CD4-positive, alpha-beta T cell (primary cell): ENCODE data around the gene EEF1A1. TPM values are rescaled to one million over a fixed set of nuclear protein-coding genes. Genes with fewer than 3 reads are reported as not detected.

Source experiments
- ATAC-seq: fragments of 200-7000 bp; cut with Tn5 transposase; one replicate; pipeline ENCODE4 v1.10.0; 2022; ENCODE audit warnings: mild to moderate bottlenecking; ENCODE audit not compliant: poor library complexity
- CTCF ChIA-PET: fragments of 350-600 bp; sonication (Branson Sonifier 250); formaldehyde crosslinking; loops from one replicate; lab custom pipeline; 2021; ENCODE audit warnings: antibody characterized with exemption, inconsistent platforms; lab: Charles Lee
- POLR2A ChIA-PET: fragments of 350-600 bp; sonication (Branson Sonifier 250); formaldehyde crosslinking; loops from one replicate; lab custom pipeline; 2021; ENCODE audit warnings: antibody characterized with exemption, inconsistent platforms; lab: Charles Lee
- DNase-seq, 14 experiments: peaks; one replicate each; pipeline ENCODE4 v3.0.0-alpha.2; 2013 to 2020; ENCODE audit warnings: mixed read lengths in 2 of 14
- H3K27ac ChIP-seq, 2 donors: one replicate each; pipeline versions ENCODE4 v1.5.1 to v1.7.0; 2013; ENCODE audit warnings: low read length in 2 of 2, low read depth in 1 of 2, mild to moderate bottlenecking in 1 of 2
- H3K27me3 ChIP-seq, 2 experiments: 1 replicate in 1 of 2; 2 replicates in 1 of 2; pipeline versions ENCODE4 v1.6.1 to v1.7.0; 2013; ENCODE audit warnings: low read length in 2 of 2, control low read depth in 1 of 2, mild to moderate bottlenecking in 1 of 2, moderate library complexity in 1 of 2; ENCODE audit not compliant: insufficient read depth in 2 of 2, control insufficient read depth in 1 of 2
- H3K36me3 ChIP-seq: one replicate; pipeline ENCODE4 v1.6.1; 2013; ENCODE audit warnings: low read length, control low read depth; ENCODE audit not compliant: insufficient read depth
- H3K4me1 ChIP-seq: one replicate; pipeline ENCODE4 v1.6.1; 2013; ENCODE audit warnings: low read length, control low read depth; ENCODE audit not compliant: insufficient read depth
- H3K4me3 ChIP-seq: one replicate; pipeline ENCODE4 v1.5.1; 2013; ENCODE audit warnings: mild to moderate bottlenecking, low read length, moderate library complexity
- H3K9me3 ChIP-seq, 2 experiments: 1 replicate in 1 of 2; 2 replicates in 1 of 2; pipeline versions ENCODE4 v1.6.1 to v1.7.0; 2013; ENCODE audit warnings: low read length in 2 of 2, mild to moderate bottlenecking in 2 of 2, control low read depth in 1 of 2, moderate library complexity in 1 of 2; ENCODE audit not compliant: control insufficient read depth in 1 of 2, insufficient read depth in 1 of 2
- H3K27ac Mint-ChIP-seq: one replicate; pipeline ENCODE4 v1.8.0; 2020; ENCODE audit warnings: mixed read lengths
- H3K27me3 Mint-ChIP-seq: one replicate; pipeline ENCODE4 v1.8.0; 2021; ENCODE audit warnings: mixed read lengths
- H3K36me3 Mint-ChIP-seq: one replicate; pipeline ENCODE4 v1.8.0; 2021; ENCODE audit warnings: low read depth, mixed read lengths
- H3K4me1 Mint-ChIP-seq: one replicate; pipeline ENCODE4 v1.8.0; 2021; ENCODE audit warnings: low read depth, mixed read lengths
- H3K4me3 Mint-ChIP-seq: one replicate; pipeline ENCODE4 v1.8.0; 2020; ENCODE audit warnings: mild to moderate bottlenecking, mixed read lengths
- H3K9me3 Mint-ChIP-seq: one replicate; pipeline ENCODE4 v1.8.0; 2020; ENCODE audit warnings: mixed read lengths
- CTCF ChIP-seq: fragments of 200-600 bp; IDR thresholded peaks from one replicate; pipeline ENCODE4 v1.8.0; 2022; ENCODE audit warnings: antibody characterized with exemption, mild to moderate bottlenecking
- intact Hi-C, 2 experiments: fragments of 100-400 bp; cut with DNase I in 1 of 2; cut with micrococcal nuclease in 1 of 2; formaldehyde crosslinking; loops; one replicate each; pipeline versions ENCODE4 v1.15.1 to v1.9.0; 2023 to 2025; cut with DNase I, micrococcal nuclease
- total RNA-seq, 174 experiments: library from RNA in 2 of 174; stranded (reverse) in 2 of 174; gene quantifications; one replicate each; pipeline ENCODE4 v1.2.3 and lab custom pipeline; 2021 to 2026

The EEF1A1 gene
- total RNA-seq, 2 experiments from 2014 or later = 15,669 to 16,465 TPM

DNA sequence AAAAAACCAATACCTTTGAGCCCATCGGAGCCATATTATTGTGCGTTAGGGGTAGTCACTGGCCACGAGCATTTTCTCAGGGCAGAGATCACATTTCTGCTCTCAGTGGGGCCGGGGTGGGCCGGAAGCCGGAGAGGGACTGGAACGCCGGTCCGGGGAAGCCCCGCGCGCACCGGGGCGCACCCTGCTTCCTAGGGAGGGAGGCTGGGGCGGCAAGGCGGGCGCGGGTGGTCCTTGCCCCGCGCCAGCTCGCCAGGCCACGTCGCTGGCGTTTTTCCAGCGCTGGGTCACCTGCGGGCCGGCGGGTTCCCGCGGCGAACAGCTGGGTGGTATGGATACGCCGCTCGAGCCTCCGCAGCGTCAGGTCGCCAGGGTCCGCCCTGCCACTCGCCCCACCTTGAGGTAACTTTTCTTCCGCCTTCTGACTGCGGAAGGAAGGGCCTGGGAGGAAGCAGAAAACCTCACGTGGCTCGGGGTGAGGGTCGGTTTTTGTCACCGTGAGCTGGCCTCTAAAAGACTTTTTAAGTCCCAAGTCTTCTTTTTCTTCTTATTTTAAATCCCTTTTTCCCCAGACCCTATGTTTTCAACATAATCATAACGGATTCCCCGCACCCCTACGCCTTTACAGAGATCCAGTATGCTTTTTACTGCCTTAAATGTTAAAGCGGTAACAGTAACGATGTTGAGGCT is 2.7 kb upstream of the EEF1A1 start:
- intact Hi-C loops = loop anchor here in 1 of 2 experiments (5.0 kb wide), 1 partner anchor 261 kb away; the partner anchor contains the start of gene KHDC1

DNA sequence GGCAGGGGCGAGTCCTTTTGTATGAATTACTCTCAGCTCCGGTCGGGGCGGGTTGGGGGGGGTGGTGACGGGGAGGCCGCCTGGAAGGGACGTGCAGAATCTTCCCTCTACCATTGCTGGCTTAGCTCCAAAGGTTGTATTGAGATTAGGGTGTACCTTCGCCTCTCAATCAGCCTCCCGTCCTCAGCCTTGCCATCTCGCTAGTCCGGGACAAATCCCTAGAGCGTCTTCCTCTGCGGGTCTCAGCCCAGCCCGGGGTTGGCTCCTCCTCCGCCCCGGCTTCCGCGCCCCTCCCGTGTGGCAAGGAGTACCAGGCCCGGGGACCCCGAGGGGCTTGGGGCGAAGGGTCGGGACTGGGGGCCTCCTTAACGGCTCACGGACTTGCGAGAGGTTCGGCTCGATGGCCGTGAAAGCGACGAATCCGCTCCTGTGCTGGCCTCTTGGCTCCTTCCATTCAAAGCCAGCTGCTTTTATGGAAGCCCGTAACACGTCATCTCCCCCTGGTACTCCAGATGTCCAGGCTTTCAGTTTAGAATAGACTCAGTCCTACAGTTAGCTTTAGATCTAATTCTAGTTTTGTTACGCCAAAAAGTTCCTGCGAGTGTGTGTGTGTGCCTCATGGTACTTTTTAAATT is 636 bp upstream of the EEF1A1 start:
- ATAC-seq (peak; percentile 43), DNase-seq (peak in 4 of 14 experiments; percentile 51 to 74 (median 62))
- intact Hi-C loops = loop anchor here (2.0 to 5.0 kb wide), 4 partner anchors 61 to 259 kb away; partner anchors contain the start of genes KHDC1 (in 1 of the 2), MTO1 (in 1 of the 2) and SLC17A5 (in 1 of the 2)
- POLR2A ChIA-PET = interaction anchor here (0.5 to 7.0 kb wide), 24 partner anchors 8 to 1722 kb away, joined by 3 to 140 read pairs (median 6); partner anchors contain the start of genes CGAS, COX7A2, KHDC1 and MTO1
- CTCF ChIA-PET = interaction anchor here (1.2 to 2.6 kb wide), 3 partner anchors 59 to 132 kb away, joined by 6 to 13 read pairs (median 8); partner anchors contain the start of gene SLC17A5
- Mint-ChIP-seq H3K4me1 (peaks cover 67% of the 10 kb centered on the region), H3K27me3 (no peaks in the 10 kb centered on the region), H3K9me3 (no peaks in the 10 kb centered on the region), H3K36me3 (peaks cover 56% of the 10 kb centered on the region), H3K4me3 (peak overlapping the region; percentile 94), H3K27ac (peak overlapping the region; percentile 97)
- H3K9me3 ChIP-seq = no peaks in the 10 kb centered on the region
- peaks cover 59% of the 10 kb centered on the region for H3K4me1 ChIP-seq
- peak overlapping the region; percentile 90 for H3K4me3 ChIP-seq
- no peaks in the 10 kb centered on the region for H3K27me3 ChIP-seq
- peak overlapping the region; percentile 99 for H3K27ac ChIP-seq
- no peak for TF ChIP-seq CTCF
- peaks cover 35% of the 10 kb centered on the region for H3K36me3 ChIP-seq

More for the DNA sequence above, 2.7 kb upstream of the EEF1A1 start:
- H3K27me3 ChIP-seq = no peaks in the 10 kb centered on the region
- ChIA-PET CTCF (interaction anchor here (0.8 to 1.4 kb wide), 4 partner anchors 8 to 87 kb away, joined by 3 to 9 read pairs (median 6); no protein-coding TSS in a partner anchor), POLR2A (interaction anchor here (0.6 to 7.0 kb wide), 19 partner anchors 8 to 1720 kb away, joined by 3 to 140 read pairs (median 5); partner anchors contain the start of genes CGAS, COX7A2, MTO1 and SLC17A5)
- H3K9me3 ChIP-seq = no peaks in the 10 kb centered on the region
- no peak for TF ChIP-seq CTCF
- Mint-ChIP-seq H3K36me3 (peaks cover 36% of the 10 kb centered on the region), H3K27me3 (no peaks in the 10 kb centered on the region), H3K4me3 (peak overlapping the region; percentile 94), H3K9me3 (no peaks in the 10 kb centered on the region), H3K4me1 (peaks cover 49% of the 10 kb centered on the region), H3K27ac (peak overlapping the region; percentile 97)
- peak overlapping the region; percentile 99 for H3K27ac ChIP-seq
- H3K4me3 ChIP-seq = peak overlapping the region; percentile 90
- peaks cover 15% of the 10 kb centered on the region for H3K36me3 ChIP-seq
- peak; percentile 12 for ATAC-seq
- DNase-seq = peak; percentile 51 to 88 (median 64)
- peaks cover 43% of the 10 kb centered on the region for H3K4me1 ChIP-seq
